ELF-1 (cell line): ENCODE data around the gene SRRD.
A peak's percentile ranks its signal among the peaks of the same experiment; 100 is the strongest.
"Not testable (repeated sequence)": the region's sequence is repeated elsewhere in the genome, so short reads cannot be mapped to it uniquely, and the experiment has no call there.

Experiments
- DNase-seq: peaks from one replicate; pipeline ENCODE4 v3.0.0-alpha.2; 2016; ENCODE audit warnings: low read depth, low spot score

SRRD gene

GRCh38 chr22:26483439-26484359 is at the start of gene SRRD, which contains the start of gene HPS4:
SRRD (plus strand) TSS chr22:26483877; CDS start chr22:26483891, 14 bp downstream.
HPS4 (minus strand) TSS chr22:26483783; CDS start chr22:26481762, 2,021 bp downstream.
- DNase-seq = peak; percentile 95

DNA sequence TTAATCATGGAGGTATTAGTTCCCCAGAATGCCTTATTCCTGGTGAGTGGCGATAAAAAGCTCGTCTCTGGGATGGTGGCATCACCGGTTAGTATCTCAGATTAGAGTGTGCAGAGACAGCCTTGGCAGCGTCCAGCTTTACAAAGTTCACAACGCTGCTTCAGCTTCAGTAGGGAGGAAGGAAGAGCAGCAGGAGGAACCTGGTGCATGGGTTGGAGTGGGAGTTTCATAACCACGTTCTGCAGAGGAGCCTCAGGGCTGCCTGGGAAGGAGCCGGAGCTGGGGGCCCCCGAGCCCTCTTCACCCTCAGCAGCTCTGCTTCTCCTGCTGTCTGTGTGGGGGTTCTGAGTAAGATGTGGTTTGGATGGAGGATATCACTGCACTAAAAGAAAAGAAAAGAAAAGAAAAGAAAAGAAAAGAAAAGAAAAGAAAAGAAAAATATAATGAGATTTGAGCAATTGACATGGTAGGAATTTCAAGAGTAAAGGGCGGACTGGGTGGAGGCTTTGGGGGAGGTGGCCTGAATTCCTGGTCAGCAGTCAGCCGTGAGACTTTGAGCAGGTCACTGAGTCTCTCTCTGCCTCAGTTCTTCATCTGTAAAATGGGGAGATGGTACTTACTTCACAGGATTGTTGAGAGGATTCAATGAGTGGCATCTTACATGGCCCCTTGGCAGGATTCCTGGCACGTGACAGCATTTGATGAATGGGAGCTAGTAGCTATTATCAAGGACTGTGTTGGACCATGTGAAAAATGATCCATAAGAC is 48.2 kb upstream of the SRRD start:
- no peak for DNase-seq

- DNase-seq = no peak
These were observed 46.7 kb upstream of the SRRD start for GRCh38 chr22:26436903-26437515.

- DNase-seq = no peak
These were observed 45.8 kb upstream of the SRRD start for GRCh38 chr22:26437694-26438392.

- DNase-seq = not testable (repeated sequence)
These were observed 44.9 kb upstream of the SRRD start for GRCh38 chr22:26438776-26439175.

DNA sequence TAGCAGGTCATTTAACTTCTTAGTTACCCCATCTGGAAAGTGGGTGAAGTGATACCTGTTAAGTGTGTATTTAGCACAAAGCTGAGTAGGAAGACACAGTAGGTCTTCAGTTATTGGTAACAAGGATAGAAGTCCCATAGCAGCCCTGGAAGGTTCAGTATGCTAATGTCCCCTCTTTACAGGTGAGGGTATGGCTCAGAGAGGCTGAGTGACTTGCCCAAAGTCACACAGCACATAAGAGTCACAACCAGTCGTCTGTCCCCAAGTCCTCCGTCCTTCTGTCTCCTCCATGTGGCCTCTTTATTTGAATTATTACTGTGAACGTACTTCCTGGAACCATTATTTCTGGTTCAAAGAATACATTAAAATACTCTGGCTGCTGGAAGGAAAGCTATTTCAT is 44.1 kb upstream of the SRRD start:
- no peak for DNase-seq

DNA sequence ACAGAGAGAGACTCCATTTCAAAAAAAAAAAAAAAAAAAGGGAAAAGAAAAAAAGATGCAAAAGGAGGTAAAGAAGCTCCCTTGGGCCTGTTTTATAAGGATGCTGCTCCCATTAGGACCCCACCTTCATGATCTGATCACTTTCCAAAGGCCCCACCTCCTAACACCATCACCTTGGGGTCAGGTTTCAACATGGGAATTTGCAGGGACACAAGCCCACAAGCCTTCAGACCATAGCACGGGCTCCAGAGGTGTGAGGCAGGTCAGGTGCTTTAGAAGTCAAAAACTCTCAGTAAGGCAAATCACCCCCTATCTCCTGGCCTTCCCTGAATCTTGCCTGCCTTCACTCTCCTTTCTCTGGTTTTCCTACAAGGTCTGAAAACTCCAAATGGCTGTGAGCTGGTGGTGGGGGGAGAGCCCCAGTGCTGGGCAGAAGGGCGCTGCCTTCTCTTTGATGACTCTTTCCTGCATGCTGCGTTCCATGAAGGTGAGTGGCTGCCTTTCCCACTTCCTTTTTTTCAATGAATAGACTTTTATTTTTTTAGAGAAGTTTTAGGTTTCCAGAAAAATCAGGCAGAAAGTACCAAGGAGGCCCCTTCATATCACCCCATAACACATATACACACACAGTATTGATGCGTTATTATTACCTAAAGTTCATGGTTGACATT is 41.5 kb upstream of the SRRD start:
- DNase-seq = no peak

GRCh38 chr22:26443901-26444690 is 39.6 kb upstream of the SRRD start:
- no peak for DNase-seq

DNA sequence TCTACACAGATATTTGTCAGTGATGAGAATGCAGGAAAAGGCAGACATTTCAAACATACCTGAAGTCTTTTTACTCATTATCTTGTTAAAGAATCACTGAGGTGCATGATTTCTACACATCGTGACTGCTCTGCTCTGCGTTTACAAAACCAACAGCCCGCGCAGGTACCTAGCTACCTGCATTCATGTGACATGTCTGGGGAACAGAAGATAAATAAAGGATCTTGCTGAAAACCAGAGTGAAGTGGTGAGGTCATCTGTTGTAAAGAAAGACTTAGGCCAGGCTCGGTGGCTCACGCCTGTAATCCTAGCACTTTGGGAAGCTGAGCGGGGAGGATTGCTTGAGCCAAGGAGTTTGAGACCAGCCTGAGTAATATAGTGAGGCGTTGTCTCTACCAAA is 38.9 kb upstream of the SRRD start:
- no peak for DNase-seq

GRCh38 chr22:26445577-26446275 is 38.0 kb upstream of the SRRD start:
- DNase-seq = no peak

DNA sequence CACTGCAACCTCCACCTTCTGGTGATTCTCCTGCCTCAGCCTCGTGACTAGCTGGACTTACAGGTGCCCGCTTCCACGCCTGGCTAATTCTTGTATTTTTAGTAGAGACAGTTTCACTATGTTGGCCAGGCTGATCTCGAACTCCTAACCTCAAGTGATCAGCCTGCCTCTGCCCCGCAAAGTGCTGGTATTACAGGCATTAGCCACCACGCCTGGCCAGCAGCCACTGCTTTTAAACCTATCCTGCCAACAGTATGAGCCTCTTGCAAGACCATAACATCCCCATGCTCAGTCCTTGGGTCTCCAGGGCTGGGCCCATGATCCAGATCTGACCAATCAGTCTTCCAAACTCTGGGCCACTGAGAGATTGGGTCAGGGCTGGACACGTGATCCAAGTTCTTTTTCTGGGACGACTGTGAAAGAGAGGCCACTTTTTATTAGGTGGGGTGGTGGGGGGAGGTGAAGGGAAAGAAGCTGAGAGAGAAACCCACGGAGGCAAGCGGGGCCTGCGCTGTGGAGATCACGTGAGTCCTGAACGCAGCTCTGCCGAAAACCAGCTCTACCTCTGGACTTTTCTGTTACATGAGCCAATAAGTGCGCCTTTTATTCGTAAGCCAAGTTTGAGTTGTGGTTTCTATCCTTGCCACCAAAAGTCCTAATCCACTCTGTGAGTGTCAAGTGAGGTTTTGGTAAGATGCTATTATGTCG is 36.7 kb upstream of the SRRD start:
- DNase-seq = no peak

- DNase-seq = no peak
These were observed 35.9 kb upstream of the SRRD start for GRCh38 chr22:26447584-26448329.

- DNase-seq = no peak
These were observed 35.3 kb upstream of the SRRD start for GRCh38 chr22:26448334-26448733.

- DNase-seq = no peak
These were observed 34.7 kb upstream of the SRRD start for GRCh38 chr22:26448941-26449340.

DNA sequence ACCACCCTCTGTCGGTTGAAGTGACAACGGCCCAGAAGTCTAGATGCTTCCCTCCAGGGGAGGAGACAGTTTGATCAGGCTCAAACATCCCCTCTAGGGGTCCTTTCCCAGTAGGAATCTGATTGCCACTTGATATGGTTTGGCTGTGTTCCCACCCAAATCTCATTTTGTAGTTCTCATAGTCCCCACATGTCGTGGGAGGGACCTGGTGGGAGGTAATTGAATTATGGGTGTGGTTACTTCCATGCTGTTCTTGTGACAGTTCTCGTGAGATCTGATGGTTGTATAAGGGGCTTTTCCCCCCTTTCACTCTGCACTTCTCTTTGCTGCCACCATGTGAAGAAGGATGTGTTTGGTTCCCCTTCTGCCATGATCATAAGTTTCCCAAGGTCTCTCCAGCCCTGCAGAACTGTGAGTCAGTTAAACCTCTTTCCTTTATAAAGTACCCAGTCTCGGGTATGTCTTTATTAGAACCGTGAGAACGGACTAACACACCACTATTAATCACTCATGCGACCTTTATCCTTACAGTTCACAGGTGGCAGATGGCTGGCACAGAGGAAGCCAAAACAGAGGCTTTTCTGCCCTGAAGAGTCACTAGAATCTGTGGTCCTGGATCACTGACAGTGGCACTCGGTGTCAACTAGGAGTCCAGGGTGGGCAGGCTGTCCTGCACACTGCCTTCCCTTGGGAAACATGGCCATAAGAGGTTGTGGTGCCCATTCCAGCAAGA is 33.1 kb upstream of the SRRD start:
- DNase-seq = no peak

DNA sequence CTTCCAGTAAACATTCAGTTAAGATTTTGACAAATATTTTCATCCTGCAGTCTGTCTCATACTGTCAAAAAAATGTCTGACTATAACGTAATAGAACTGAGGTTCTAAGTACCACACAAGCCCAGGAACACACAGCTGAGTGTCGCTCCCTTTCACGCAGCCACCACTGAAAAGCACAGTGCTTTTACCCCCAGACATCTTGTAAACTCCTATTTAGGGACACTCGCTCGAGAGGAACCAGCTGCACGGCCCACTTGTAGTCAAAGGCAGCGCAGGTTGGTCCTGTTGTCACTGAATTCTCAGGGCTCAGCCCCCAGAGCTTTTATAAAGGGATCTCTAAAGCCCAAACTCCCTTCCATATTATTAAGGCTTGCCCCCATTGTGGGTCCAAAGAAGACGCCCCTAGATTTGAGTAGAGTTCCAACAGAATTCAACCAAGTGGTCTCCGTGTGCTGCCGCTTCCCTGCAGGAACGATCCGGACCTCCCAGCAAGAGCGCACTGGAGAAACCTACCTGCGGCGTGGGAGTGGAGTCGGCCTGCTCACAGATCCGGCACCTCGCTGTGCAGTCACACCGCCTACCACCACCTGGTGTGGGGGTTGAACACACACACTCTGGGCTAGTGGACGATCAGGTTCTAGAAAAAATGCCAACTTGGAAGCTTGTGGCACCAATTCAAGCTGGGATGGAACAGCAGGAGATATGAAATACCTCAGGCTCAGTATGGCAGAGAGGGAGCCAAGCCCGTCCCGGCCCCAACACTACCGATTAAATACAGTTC is 31.3 kb upstream of the SRRD start:
- no peak for DNase-seq

- DNase-seq = no peak
These were observed 30.5 kb upstream of the SRRD start for GRCh38 chr22:26453216-26453615.
